GM21360 (cell line): Measurements from ENCODE around the gene ADARB1.

Experiments used
- ATAC-seq: cut with Tn5 transposase; IDR thresholded peaks from one replicate; pipeline ENCODE4 v1.9.1; 2021; ENCODE audit warnings: mild to moderate bottlenecking, moderate library complexity; ENCODE audit not compliant: unreplicated experiment

The ADARB1 gene

DNA sequence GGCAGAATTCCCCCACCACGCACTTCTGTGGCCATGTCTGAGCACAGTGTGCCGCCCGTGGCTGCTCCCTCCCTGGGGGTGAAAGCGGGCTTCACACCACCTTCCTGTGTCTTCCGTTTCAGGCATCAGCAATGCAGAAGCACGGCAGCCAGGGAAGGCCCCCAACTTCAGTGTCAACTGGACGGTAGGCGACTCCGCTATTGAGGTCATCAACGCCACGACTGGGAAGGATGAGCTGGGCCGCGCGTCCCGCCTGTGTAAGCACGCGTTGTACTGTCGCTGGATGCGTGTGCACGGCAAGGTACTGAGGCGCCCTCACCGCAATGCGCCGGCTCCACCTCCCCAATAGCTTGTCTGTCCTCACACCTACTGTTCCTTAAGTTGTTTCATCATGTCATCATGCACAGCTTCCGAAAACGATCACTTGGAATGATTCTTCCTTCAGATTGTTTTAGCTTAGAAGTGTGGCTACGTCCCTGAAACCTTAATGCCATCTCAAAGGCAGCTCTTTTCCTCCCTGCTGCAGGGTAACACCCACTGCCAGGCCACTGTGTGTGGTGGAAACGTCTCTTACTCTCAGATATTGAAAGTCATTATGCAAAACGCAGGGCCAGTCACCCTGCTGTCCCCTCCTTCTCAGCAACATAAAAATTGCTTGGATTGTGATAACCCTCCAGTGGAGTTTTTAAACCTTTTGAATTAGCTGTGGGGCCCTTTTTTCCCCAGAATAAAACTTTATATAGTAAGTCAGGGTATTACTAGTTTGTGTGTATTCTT lies 146.5 kb downstream of the ADARB1 start:
- no peak for ATAC-seq

DNA sequence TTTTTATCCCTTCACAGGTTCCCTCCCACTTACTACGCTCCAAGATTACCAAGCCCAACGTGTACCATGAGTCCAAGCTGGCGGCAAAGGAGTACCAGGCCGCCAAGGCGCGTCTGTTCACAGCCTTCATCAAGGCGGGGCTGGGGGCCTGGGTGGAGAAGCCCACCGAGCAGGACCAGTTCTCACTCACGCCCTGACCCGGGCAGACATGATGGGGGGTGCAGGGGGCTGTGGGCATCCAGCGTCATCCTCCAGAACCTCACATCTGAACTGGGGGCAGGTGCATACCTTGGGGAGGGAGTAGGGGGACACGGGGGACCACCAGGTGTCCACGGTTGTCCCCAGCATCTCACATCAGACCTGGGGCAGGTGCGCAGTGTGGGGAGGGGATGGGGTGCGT lies 147.6 kb downstream of the ADARB1 start:
- ATAC-seq, result no peak

DNA sequence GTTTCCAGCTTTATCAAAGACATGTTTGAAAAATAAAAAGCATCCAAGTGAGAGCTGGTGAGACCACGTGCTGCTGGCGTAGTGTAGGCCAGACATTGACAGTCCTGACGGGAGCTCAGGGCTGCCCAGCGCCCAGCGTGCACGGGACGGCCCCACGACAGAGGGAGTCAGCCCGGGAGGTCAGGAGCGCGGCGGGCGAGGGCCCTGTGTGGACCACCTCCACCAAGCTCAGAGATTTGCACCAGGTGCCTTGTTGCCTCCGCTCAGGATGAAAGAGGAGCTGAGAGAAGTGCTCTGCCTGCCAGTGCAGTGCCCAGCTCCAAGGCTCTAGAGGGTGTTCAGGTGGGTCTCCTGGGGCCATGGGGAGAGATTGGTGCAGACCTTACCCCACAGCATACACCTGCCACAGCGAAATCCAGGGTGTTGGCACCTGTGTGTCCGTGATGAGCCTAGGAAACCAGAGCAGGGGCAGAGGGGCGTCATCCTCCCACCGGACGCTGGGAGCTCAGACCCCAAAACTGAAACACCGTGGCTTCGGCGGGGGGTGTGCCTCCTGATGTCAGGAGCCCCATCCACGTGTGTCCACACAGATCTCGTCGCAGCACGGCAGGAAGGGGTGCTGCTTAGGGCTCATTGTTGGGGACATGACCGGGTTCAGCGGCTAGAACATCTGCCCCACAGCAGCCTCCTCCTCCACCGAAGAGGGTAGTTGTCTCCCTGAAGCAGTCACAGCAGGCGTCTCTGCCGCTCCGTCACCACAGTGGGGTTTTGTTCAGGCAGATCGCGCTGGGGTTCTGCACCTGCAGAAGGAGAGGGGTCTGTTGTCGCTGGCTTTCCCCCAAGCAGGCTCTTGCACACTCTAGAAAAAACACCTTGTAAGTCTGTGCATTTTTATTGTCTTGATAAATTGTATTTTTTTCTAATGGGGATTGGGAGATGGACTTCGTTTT lies 149.1 kb downstream of the ADARB1 start:
- ATAC-seq, result no peak

DNA sequence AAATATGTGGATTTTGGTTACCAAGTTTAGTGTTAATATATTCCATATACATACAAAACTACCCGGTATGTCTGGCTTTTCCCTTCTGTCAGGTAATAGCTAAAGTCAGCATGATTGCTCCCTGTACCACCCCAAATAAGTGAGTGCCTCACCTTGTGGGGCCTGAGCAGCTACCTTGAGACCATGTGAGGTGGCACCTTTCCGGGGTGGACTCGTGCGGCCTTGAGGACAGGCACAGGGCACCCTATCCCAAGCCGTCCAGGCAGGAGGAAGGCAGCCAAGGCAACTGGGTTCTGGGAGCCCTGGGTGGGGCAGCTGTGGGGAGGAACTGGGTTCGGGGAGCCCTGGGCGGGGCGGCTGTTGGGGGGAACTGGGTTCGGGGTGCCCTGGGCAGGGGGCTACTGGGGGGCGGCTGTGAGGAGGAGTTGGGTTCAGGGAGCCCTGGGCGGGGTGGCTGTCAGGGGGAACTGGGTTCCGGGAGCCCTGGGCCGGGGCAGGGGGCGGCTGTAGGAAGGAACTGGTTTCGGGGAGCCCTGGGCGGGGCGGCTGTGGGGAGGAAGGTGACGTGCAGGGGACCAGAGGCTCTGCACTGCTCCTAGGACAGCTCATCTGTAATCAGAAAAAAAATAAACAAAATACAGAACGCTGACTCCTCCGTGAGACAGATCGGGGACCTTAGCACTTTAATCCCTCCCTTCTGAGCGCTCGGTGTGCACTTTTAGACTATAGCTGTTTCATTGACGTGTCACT lies 150.0 kb downstream of the ADARB1 start:
- no peak for ATAC-seq

DNA sequence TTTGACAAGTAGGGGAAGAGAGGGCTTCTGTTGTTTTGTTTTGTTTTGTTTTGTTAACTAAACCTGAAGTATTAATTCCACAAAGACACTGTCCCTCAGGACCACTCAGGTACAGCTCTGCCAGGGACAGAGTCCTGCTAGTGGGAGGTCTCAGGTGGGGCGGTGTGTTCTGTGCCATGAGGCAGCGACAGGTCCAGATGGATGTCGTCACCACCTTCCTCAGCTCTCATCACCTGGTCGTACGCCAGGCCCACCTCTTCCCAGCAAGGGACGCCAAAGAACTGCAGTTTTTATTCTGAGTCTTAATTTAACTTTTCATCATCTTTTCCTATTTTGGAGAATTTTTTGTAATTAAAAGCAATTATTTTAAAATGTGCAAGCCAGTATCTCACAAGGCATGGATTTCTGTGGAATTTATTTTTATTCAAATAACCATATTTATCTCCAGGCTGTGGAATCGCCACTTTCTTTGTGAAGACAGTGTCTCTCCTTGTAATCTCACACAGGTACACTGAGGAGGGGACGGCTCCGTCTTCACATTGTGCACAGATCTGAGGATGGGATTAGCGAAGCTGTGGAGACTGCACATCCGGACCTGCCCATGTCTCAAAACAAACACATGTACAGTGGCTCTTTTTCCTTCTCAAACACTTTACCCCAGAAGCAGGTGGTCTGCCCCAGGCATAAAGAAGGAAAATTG lies 150.8 kb downstream of the ADARB1 start:
- ATAC-seq, result no peak

DNA sequence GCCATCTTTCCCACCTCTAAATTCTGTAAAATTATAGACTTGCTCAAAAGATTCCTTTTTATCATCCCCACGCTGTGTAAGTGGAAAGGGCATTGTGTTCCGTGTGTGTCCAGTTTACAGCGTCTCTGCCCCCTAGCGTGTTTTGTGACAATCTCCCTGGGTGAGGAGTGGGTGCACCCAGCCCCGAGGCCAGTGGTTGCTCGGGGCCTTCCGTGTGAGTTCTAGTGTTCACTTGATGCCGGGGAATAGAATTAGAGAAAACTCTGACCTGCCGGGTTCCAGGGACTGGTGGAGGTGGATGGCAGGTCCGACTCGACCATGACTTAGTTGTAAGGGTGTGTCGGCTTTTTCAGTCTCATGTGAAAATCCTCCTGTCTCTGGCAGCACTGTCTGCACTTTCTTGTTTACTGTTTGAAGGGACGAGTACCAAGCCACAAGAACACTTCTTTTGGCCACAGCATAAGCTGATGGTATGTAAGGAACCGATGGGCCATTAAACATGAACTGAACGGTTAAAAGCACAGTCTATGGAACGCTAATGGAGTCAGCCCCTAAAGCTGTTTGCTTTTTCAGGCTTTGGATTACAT lies 151.5 kb downstream of the ADARB1 start:
- no peak for ATAC-seq

DNA sequence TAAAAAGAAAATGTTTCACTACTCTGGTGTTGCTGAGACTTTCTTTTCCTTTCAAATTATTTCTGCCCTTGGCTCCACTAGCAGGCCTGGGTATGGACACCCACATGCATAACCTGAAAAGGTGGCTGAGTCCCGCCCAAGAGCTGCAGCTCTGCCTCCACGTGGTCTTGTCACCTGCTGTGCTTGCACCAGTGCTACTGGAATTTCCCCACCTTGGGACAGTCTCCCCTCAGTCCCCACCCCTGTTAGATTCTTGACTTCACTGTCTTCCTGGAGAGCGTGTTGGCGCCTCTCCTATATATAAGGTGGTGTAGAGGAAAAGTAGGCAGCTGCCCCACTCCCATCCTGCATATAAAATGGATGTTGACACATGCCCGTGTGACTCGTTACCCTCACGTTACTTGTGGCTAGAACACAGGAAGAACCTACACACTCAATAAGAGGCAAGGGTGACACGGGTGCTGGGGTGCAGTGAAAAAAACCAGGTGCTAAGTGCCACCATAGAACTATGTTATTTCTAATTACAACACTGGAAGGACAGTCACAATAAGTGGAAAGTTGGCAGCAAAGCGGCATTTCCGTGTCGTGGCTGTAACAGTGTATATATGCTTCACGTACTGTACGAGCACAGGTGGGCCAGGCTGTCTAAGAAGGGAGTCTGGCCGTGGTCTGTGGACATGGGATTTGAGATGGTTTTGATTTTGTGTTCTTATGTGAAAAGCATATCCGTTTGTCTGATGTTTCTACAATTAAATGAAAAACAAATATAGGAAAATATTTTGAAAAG lies 152.4 kb downstream of the ADARB1 start:
- ATAC-seq, result no peak

DNA sequence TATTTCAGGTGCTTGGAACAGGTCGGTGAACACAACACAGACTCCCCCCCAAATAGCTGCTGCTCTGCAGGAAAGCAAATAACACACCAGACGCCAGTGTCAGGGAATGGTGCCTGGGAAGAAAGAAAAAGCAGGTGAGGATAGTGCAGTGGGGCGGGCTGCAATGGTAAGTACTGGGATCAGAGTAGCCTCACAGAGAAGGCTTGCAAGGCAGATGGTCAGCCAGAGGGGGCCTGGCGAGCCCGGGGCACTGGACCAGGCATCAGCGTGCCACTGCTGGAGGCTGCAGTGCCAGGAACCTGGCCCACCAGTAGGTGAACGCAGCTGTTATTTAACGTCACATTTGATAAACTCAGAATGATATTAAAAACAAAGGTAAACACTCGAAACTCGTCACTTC lies 153.4 kb downstream of the ADARB1 start:
- ATAC-seq, result no peak

DNA sequence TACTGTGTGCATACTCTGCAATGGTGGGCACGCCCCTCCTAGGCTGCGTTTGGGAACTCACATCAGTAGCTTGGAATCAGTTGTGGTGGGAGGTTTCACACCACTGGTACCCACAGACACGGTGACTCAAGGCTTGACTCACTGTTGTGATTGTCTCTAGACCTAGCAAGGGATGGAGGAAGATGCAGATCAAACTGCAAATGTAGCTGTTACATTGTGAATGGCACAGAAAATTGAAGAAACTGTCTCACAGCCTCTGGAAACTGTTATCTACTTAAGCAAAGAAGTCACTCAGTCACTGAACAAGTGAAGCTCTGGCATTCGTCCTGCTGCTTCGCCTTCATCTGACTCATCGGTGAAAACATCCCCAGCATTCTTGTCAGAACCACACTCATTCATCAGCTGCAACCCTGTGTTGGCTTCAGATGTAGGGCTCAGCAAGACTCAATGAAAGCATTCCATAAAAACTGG lies 153.8 kb downstream of the ADARB1 start:
- no peak for ATAC-seq

DNA sequence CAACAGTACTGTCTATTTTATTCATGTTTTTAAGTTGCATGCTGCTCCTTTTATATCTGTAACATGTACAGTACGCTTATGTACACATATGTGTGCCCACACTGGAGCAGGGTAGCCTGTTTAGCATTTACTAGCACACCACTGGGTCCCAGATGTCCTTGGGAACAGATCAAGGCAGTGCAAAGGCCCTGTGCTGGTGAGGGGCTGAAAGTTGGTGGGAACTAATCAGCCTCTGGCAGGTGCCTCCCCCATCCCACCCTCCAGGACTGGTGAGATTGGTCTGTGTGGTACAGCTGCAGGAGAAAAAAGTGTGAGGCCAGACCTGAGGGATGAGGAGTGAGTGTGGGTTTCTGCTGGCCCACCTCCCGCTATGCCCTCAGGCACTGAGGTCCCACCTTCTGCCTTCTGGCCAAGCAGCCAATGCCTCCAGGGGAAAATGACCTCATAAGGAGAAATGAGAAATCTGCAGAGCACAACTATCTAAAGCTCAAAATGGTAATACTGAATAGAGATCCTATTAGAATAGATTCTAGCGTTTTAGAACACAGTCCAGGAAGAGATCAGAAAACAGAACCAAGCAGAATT lies 154.4 kb downstream of the ADARB1 start:
- ATAC-seq, result no peak

DNA sequence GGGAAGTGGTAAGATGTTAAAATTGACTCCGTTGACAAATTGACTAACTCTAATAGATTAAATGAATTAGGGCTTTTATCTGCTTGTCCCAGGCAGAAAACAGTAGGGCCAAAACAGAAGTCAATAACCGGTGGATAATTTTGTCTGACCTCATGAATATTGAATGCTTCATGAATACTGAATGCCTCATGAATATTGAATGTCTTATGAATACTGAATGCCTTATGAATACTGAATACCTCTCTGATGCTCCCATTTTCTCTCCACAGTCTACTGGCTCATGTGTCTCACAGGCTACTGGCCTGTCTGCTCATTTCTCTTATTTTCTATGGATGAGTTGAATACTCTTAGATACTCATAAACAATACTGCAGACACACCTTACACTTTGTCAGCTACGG lies 157.3 kb downstream of the ADARB1 start:
- no peak for ATAC-seq

DNA sequence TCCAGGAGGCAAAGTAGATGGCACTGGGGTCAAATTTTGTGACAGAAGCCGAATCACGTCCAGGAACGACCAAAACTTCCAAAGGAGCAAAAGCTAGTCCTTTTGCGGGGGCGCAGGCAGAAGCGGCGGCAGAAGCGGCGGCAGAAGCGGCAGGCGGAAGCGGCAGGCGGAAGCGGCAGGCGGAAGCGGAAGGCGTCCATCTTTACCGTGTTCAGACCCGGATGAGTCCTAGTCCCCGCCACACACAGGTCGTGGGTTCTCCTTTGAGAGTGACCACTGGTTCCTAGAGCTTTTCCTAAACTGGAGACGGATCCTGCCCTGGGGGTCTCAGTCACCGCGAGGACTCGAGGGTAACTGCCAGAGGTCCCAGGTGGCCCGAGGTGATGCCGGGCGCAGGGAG lies 159.7 kb downstream of the ADARB1 start:
- ATAC-seq, result no peak

DNA sequence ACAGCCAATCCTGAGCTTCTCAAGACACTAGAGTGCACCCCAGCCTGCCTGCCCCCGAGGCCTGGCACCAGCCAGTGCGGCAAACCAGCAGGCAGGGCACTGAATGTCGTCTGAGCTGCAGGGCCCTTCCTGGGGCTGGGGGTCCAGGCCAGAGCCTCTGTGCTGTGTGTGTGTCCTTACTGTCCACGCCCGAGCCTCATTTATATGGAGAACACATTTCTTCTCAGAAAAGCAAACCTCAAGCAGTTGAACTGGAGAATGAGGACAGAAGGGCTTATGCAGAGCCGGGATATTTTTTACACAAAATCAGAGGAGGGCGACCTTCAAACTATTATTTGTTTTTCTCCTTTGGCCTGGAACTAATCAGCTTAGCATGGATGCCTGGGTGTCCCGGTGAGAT lies 160.6 kb downstream of the ADARB1 start:
- ATAC-seq, result no peak

DNA sequence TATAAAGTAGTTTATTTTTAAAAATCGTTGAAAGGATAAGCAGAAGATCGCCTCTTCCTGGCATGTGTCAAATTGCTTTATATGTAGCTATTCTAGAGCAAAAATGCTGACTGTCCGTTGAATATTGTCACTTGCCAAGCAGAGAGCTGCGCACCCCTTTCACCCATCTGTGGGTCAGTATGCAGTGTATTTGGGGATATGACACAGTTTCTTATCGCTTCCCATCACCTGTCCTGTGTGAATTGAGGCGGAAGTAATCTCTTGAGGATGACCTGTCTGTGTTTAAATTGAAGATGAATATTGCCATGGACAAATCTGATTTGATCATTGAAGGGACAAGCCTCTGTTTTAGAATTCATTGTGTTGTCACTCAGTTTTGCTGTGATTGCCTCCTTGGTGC lies 161.1 kb downstream of the ADARB1 start:
- no peak for ATAC-seq

DNA sequence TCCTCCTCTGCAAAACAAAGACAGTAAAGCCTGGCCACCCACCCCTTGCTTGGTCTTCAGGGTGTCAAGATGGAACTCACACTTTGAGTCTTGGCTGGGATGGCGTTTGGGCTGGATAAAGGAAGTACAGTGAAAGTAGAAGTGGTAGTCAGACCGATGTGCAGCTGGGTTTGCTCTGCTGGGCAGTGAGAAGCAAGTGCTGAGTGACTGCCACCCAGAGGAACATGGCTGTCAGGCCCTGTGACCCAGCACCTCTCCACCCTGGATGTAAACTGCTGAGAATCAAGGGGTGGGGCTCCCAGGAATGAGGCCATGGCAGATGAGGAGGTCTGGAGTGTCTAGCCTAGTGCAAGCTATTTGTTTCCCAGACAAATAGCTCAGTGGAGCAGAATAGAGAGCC lies 162.1 kb downstream of the ADARB1 start:
- ATAC-seq, result no peak

DNA sequence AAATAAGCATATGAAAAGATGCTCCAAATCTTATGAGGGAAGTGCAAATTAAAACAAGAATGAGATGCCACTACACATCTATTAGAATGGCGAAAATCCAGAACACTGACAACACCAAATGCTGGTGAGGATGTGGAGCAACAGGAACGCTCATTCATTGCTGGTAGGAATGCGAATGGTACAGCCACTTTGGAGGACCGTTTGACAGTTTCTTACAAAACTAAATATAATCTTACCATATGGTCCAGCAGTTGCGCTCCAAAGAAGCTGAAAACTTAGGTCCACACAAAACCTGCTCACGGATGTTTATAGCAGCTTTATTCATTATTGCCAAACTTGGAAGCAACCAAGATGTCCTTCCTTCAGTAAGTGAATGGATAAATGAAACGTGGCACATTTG lies 163.0 kb downstream of the ADARB1 start:
- ATAC-seq, result no peak

DNA sequence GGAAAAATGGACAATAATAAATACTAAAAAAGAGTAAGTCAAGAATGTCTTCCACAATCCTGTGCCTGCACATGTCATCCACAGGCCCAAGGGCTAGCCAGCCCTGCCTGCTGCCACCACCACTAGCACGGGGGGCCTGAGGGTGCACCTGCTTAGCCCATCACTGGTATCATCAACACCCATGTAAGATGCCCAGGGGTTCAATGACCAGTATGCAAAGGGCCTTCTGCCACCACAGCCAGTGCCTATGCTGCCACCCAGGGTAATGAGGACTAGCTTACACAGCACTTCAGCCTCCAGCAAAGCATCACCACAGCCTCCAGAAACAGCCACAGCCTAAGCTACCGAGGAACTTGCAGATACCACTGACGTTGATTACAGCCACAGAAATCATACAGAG lies 167.0 kb downstream of the ADARB1 start:
- no peak for ATAC-seq

DNA sequence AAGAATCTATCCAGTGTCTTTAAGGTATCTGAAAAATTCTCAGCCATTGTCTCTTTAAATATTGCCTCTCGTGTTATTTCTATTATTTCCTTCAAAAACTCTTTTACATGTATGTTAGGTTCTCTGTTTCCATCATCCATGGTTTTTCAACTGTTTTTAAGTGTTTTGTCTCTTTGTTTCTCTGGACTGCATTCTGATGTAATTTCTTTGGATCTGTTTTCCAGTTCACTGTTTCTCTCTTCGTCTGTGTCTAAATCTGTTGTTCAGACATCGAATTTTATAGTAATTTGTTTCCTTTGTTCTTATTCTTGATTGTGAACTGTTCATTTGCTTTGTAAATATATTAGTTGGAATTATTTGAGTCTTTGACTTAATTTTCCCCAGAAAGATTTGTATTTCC lies 169.2 kb downstream of the ADARB1 start:
- ATAC-seq, result no peak

DNA sequence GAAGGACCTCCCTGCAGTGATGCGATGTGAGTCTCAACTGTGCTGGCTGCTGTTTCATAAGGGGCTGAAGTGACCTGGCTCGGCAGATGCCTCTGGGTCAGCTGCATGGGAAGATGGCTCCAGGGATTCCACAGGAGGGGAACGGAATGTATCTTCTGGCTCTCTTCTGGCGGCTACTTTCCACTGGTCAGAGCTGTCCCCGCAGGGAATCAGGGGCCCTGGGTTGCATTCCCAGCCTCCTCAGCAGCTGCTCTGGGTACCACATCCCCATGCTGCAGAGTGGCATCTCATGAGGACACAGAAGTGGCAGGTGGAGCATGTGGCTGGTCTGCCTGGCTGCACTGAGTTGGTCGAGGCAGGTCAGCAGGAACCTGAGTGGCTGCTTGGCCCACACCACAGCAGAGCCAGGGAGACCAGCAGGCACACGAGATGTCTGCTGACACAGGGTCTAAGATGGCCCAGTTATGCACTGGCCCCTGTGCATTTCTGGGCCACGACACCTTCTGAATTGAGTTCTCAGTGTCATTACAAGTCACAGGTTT lies 170.5 kb downstream of the ADARB1 start:
- no peak for ATAC-seq
